GM23338 (cell line): ENCODE data around the gene MRPL48.

Experiments
- EZH2 ChIP-seq: fragments of 200-600 bp; sonication (generic); IDR thresholded peaks from one replicate; pipeline ENCODE4 v1.8.0; 2017; ENCODE audit warnings: antibody characterized with exemption, mild to moderate bottlenecking, low read depth; ENCODE audit not compliant: unreplicated experiment
- EZH2phosphoT487 ChIP-seq: fragments of 200-600 bp; sonication (generic); IDR thresholded peaks from one replicate; pipeline ENCODE4 v1.8.1; 2018; ENCODE audit warnings: antibody characterized with exemption; ENCODE audit not compliant: unreplicated experiment
- JUNB ChIP-seq: IDR thresholded peaks from one replicate; pipeline ENCODE4 v1.6.1; 2016; ENCODE audit warnings: antibody characterized with exemption; ENCODE audit not compliant: unreplicated experiment
- ZNF331 ChIP-seq: fragments of 250-450 bp; sonication (Bioruptor Pico); IDR thresholded peaks from 2 replicates; pipeline ENCODE4 v1.5.0; 2020; ENCODE audit warnings: low read depth, mild to moderate bottlenecking, moderate library complexity
- TF ChIP-seq, protein P1 (sequence below), 2 experiments: fragments of 200-600 bp in 1 of 2; sonication (generic) in 1 of 2; conservative IDR thresholded peaks; 2 replicates each; pipeline versions ENCODE4 v1.5.1 to v1.6.1; 2016 to 2017; ENCODE audit warnings: antibody characterized with exemption in 2 of 2, low read depth in 2 of 2, mild to moderate bottlenecking in 2 of 2, moderate library complexity in 1 of 2
- TF ChIP-seq, protein P2 (sequence below): IDR thresholded peaks from one replicate; pipeline ENCODE4 v1.6.1; 2018; ENCODE audit warnings: antibody characterized with exemption; ENCODE audit not compliant: unreplicated experiment
- TF ChIP-seq, protein P3 (sequence below): fragments of 250-450 bp; sonication (Bioruptor Pico); IDR thresholded peaks from 2 replicates; pipeline ENCODE4 v1.5.0; 2020; ENCODE audit warnings: mild to moderate bottlenecking, moderate library complexity

DNA sequence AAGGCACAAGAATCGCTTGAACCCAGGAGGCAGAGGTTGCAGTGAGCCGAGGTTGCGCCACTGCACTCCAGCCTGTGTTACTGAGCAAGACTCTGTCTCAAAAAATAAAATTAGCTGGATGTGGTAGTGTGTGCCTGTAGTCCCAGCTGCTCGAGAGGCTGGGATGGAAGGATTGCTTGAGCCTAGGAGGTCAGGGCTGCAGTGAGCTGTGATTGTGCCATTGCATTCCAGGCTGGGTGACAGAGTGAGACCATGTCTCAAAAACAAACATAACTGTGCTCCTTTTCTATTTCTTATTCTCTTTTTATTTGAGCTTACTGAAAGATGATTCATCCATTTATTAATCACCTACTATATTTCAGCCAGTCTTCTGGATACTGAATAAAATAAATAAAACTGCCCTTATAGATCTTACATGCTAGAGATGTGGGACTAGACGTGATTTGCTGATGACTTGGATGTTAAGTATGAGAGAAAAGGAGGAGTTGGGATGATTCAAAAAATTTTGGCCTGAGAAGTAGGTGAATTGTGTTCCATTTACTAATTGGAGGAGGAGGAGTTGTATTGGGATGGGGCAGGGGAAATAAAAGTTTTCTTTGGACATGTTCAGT lies 107.2 kb downstream of the MRPL48 start:
- TF ChIP-seq, protein P1, sequence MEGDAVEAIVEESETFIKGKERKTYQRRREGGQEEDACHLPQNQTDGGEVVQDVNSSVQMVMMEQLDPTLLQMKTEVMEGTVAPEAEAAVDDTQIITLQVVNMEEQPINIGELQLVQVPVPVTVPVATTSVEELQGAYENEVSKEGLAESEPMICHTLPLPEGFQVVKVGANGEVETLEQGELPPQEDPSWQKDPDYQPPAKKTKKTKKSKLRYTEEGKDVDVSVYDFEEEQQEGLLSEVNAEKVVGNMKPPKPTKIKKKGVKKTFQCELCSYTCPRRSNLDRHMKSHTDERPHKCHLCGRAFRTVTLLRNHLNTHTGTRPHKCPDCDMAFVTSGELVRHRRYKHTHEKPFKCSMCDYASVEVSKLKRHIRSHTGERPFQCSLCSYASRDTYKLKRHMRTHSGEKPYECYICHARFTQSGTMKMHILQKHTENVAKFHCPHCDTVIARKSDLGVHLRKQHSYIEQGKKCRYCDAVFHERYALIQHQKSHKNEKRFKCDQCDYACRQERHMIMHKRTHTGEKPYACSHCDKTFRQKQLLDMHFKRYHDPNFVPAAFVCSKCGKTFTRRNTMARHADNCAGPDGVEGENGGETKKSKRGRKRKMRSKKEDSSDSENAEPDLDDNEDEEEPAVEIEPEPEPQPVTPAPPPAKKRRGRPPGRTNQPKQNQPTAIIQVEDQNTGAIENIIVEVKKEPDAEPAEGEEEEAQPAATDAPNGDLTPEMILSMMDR (conservative IDR thresholded peaks at IDR 0.05; ENCODE audit: low read depth in 2 of 2) = no peak
- TF ChIP-seq, protein P2, sequence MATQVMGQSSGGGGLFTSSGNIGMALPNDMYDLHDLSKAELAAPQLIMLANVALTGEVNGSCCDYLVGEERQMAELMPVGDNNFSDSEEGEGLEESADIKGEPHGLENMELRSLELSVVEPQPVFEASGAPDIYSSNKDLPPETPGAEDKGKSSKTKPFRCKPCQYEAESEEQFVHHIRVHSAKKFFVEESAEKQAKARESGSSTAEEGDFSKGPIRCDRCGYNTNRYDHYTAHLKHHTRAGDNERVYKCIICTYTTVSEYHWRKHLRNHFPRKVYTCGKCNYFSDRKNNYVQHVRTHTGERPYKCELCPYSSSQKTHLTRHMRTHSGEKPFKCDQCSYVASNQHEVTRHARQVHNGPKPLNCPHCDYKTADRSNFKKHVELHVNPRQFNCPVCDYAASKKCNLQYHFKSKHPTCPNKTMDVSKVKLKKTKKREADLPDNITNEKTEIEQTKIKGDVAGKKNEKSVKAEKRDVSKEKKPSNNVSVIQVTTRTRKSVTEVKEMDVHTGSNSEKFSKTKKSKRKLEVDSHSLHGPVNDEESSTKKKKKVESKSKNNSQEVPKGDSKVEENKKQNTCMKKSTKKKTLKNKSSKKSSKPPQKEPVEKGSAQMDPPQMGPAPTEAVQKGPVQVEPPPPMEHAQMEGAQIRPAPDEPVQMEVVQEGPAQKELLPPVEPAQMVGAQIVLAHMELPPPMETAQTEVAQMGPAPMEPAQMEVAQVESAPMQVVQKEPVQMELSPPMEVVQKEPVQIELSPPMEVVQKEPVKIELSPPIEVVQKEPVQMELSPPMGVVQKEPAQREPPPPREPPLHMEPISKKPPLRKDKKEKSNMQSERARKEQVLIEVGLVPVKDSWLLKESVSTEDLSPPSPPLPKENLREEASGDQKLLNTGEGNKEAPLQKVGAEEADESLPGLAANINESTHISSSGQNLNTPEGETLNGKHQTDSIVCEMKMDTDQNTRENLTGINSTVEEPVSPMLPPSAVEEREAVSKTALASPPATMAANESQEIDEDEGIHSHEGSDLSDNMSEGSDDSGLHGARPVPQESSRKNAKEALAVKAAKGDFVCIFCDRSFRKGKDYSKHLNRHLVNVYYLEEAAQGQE = no peak
- TF ChIP-seq EZH2 = no peak
- TF ChIP-seq, protein P3, sequence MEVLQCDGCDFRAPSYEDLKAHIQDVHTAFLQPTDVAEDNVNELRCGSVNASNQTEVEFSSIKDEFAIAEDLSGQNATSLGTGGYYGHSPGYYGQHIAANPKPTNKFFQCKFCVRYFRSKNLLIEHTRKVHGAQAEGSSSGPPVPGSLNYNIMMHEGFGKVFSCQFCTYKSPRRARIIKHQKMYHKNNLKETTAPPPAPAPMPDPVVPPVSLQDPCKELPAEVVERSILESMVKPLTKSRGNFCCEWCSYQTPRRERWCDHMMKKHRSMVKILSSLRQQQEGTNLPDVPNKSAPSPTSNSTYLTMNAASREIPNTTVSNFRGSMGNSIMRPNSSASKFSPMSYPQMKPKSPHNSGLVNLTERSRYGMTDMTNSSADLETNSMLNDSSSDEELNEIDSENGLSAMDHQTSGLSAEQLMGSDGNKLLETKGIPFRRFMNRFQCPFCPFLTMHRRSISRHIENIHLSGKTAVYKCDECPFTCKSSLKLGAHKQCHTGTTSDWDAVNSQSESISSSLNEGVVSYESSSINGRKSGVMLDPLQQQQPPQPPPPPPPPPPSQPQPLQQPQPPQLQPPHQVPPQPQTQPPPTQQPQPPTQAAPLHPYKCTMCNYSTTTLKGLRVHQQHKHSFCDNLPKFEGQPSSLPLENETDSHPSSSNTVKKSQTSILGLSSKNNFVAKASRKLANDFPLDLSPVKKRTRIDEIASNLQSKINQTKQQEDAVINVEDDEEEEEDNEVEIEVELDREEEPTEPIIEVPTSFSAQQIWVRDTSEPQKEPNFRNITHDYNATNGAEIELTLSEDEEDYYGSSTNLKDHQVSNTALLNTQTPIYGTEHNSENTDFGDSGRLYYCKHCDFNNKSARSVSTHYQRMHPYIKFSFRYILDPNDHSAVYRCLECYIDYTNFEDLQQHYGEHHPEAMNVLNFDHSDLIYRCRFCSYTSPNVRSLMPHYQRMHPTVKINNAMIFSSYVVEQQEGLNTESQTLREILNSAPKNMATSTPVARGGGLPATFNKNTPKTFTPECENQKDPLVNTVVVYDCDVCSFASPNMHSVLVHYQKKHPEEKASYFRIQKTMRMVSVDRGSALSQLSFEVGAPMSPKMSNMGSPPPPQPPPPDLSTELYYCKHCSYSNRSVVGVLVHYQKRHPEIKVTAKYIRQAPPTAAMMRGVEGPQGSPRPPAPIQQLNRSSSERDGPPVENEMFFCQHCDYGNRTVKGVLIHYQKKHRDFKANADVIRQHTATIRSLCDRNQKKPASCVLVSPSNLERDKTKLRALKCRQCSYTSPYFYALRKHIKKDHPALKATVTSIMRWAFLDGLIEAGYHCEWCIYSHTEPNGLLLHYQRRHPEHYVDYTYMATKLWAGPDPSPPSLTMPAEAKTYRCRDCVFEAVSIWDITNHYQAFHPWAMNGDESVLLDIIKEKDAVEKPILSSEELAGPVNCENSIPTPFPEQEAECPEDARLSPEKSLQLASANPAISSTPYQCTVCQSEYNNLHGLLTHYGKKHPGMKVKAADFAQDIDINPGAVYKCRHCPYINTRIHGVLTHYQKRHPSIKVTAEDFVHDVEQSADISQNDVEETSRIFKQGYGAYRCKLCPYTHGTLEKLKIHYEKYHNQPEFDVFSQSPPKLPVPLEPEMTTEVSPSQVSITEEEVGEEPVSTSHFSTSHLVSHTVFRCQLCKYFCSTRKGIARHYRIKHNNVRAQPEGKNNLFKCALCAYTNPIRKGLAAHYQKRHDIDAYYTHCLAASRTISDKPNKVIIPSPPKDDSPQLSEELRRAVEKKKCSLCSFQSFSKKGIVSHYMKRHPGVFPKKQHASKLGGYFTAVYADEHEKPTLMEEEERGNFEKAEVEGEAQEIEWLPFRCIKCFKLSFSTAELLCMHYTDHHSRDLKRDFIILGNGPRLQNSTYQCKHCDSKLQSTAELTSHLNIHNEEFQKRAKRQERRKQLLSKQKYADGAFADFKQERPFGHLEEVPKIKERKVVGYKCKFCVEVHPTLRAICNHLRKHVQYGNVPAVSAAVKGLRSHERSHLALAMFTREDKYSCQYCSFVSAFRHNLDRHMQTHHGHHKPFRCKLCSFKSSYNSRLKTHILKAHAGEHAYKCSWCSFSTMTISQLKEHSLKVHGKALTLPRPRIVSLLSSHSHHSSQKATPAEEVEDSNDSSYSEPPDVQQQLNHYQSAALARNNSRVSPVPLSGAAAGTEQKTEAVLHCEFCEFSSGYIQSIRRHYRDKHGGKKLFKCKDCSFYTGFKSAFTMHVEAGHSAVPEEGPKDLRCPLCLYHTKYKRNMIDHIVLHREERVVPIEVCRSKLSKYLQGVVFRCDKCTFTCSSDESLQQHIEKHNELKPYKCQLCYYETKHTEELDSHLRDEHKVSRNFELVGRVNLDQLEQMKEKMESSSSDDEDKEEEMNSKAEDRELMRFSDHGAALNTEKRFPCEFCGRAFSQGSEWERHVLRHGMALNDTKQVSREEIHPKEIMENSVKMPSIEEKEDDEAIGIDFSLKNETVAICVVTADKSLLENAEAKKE = no peak
- TF ChIP-seq EZH2phosphoT487 = no peak
- TF ChIP-seq ZNF331 (CRISPR knock-in tag) = no peak
- TF ChIP-seq JUNB = no peak
